ENCODE measurements around the gene GDAP1L1. TPM values are rescaled to one million over a fixed set of nuclear protein-coding genes. Genes with fewer than 3 reads are reported as not detected.
"Not testable (repeated sequence)": the region's sequence is repeated elsewhere in the genome, so short reads cannot be mapped to it uniquely, and the experiment has no call there.

The GDAP1L1 gene
- polyA plus RNA-seq, 3 donors: not detected

GRCh38 chr20:44296011-44296410 is 48.9 kb downstream of the GDAP1L1 start:
- Mint-ChIP-seq H3K27me3 (ENCODE audit: low read depth in 3 of 3) (peaks cover 0 to 2% (median 0%) of the 10 kb centered on the region in 3 donors), H3K9me3 (peaks cover 0 to 3% (median 0%) of the 10 kb centered on the region in 7 donors), H3K36me3 (no peaks in the 10 kb centered on the region), H3K4me1 (no peaks in the 10 kb centered on the region), H3K4me3 (no peak overlapping the region), H3K27ac (no peak overlapping the region)
- TF ChIP-seq CTCF (IDR thresholded peaks at IDR 0.05): no peak
- Histone ChIP-seq H4K20me1 (ENCODE audit: insufficient read depth, low read length) (no peaks in the 10 kb centered on the region), H3K9ac (ENCODE audit: insufficient read depth, low read length, poor library complexity, severe bottlenecking) (no peak overlapping the region), H3K27ac (ENCODE audit: low read depth in 1 of 2, low read length in 2 of 2) (no peak overlapping the region), H2AFZ (ENCODE audit: insufficient read depth, low read depth, low read length, poor library complexity, severe bottlenecking) (no peak overlapping the region), H3K4me3 (replicated peaks in 1 of 3; ENCODE audit: low read depth in 2 of 3, low read length in 3 of 3) (no peak overlapping the region), H3K9me3 (replicated peaks in 1 of 2; ENCODE audit: control insufficient read depth in 1 of 2, insufficient read depth in 1 of 2, low read length in 2 of 2) (no peaks in the 10 kb centered on the region), H3K4me1 (ENCODE audit: control insufficient read depth in 1 of 2, insufficient read depth in 2 of 2, low read length in 2 of 2) (no peaks in the 10 kb centered on the region), H3K27me3 (ENCODE audit: control insufficient read depth in 2 of 2, insufficient read depth in 2 of 2, low read length in 2 of 2) (no peaks in the 10 kb centered on the region), H3K79me2 (ENCODE audit: insufficient read depth, low read length) (no peaks in the 10 kb centered on the region), H3K4me2 (replicated peaks; ENCODE audit: extremely low read depth, low read length, poor library complexity, severe bottlenecking) (no peak overlapping the region), H3K36me3 (replicated peaks in 1 of 2; ENCODE audit: control insufficient read depth in 1 of 2, insufficient read depth in 2 of 2, low read length in 2 of 2) (no peaks in the 10 kb centered on the region)
- no peak for DNase-seq
- no CpG with 5 or more reads among the region's 7 CpGs for whole genome bisulfite sequencing (ENCODE audit: insufficient coverage)
- intact Hi-C loops (cut with micrococcal nuclease): no loop called here

- WGBS (ENCODE audit: insufficient coverage): 86% methylated on average over 1 of the region's 4 CpGs
- H3K27me3 ChIP-seq (ENCODE audit: control insufficient read depth in 2 of 2, insufficient read depth in 2 of 2, low read length in 2 of 2): no peaks in the 10 kb centered on the region
- H3K4me3 ChIP-seq (replicated peaks in 1 of 3; ENCODE audit: low read depth in 2 of 3, low read length in 3 of 3): no peak overlapping the region
- no peak overlapping the region for H3K27ac ChIP-seq (ENCODE audit: low read depth in 1 of 2, low read length in 2 of 2)
- H3K9ac ChIP-seq (ENCODE audit: insufficient read depth, low read length, poor library complexity, severe bottlenecking): no peak overlapping the region
- Mint-ChIP-seq H3K36me3 (no peaks in the 10 kb centered on the region), H3K27ac (no peak overlapping the region), H3K4me3 (no peak overlapping the region), H3K27me3 (ENCODE audit: low read depth in 3 of 3) (peaks cover 0 to 2% (median 0%) of the 10 kb centered on the region in 3 donors), H3K4me1 (no peaks in the 10 kb centered on the region), H3K9me3 (peaks cover 0 to 3% (median 0%) of the 10 kb centered on the region in 7 donors)
- no peak overlapping the region for H2AFZ ChIP-seq (ENCODE audit: insufficient read depth, low read depth, low read length, poor library complexity, severe bottlenecking)
- no peaks in the 10 kb centered on the region for H3K9me3 ChIP-seq (replicated peaks in 1 of 2; ENCODE audit: control insufficient read depth in 1 of 2, insufficient read depth in 1 of 2, low read length in 2 of 2)
- no peak overlapping the region for H3K4me2 ChIP-seq (replicated peaks; ENCODE audit: extremely low read depth, low read length, poor library complexity, severe bottlenecking)
- DNase-seq: no peak
- intact Hi-C loops (cut with micrococcal nuclease): no loop called here
- TF ChIP-seq CTCF (IDR thresholded peaks at IDR 0.05): no peak
- no peaks in the 10 kb centered on the region for H3K4me1 ChIP-seq (ENCODE audit: control insufficient read depth in 1 of 2, insufficient read depth in 2 of 2, low read length in 2 of 2)
- no peaks in the 10 kb centered on the region for H3K36me3 ChIP-seq (replicated peaks in 1 of 2; ENCODE audit: control insufficient read depth in 1 of 2, insufficient read depth in 2 of 2, low read length in 2 of 2)
- H4K20me1 ChIP-seq (ENCODE audit: insufficient read depth, low read length): no peaks in the 10 kb centered on the region
- no peaks in the 10 kb centered on the region for H3K79me2 ChIP-seq (ENCODE audit: insufficient read depth, low read length)
Observed at GRCh38 chr20:44297721-44298120, 50.6 kb downstream of the GDAP1L1 start.

GRCh38 chr20:44299011-44299535 is 52.0 kb downstream of the GDAP1L1 start:
- H3K27ac Mint-ChIP-seq; DNase-seq; H2AFZ ChIP-seq (ENCODE audit: insufficient read depth, low read depth, low read length, poor library complexity, severe bottlenecking); H3K4me1 ChIP-seq (ENCODE audit: control insufficient read depth in 1 of 2, insufficient read depth in 2 of 2, low read length in 2 of 2); H3K27me3 ChIP-seq (ENCODE audit: control insufficient read depth in 2 of 2, insufficient read depth in 2 of 2, low read length in 2 of 2); H3K36me3 Mint-ChIP-seq; H3K9ac ChIP-seq (ENCODE audit: insufficient read depth, low read length, poor library complexity, severe bottlenecking); H3K4me1 Mint-ChIP-seq; H3K27ac ChIP-seq (ENCODE audit: low read depth in 1 of 2, low read length in 2 of 2); H3K9me3 Mint-ChIP-seq; H4K20me1 ChIP-seq (ENCODE audit: insufficient read depth, low read length); H3K9me3 ChIP-seq (replicated peaks in 1 of 2; ENCODE audit: control insufficient read depth in 1 of 2, insufficient read depth in 1 of 2, low read length in 2 of 2); H3K4me2 ChIP-seq (replicated peaks; ENCODE audit: extremely low read depth, low read length, poor library complexity, severe bottlenecking); H3K27me3 Mint-ChIP-seq (ENCODE audit: low read depth in 3 of 3); H3K4me3 Mint-ChIP-seq; H3K79me2 ChIP-seq (ENCODE audit: insufficient read depth, low read length); H3K4me3 ChIP-seq (replicated peaks in 1 of 3; ENCODE audit: low read depth in 2 of 3, low read length in 3 of 3); H3K36me3 ChIP-seq (replicated peaks in 1 of 2; ENCODE audit: control insufficient read depth in 1 of 2, insufficient read depth in 2 of 2, low read length in 2 of 2); intact Hi-C loops (cut with micrococcal nuclease): not testable (repeated sequence)
- WGBS (ENCODE audit: insufficient coverage): 96% methylated on average over 19 of the region's 42 CpGs

All from CD14-positive monocyte (primary cell).